Neuronal stem cell (in vitro differentiated cells): Measurements from ENCODE around the gene QRSL1. TPM values are rescaled to one million over a fixed set of nuclear protein-coding genes. Genes with fewer than 3 reads are reported as not detected.

Experiments
- small RNA-seq: library from polyadenylated mRNA; stranded (forward); fragments of <200 nt; extraction: miRNeasy Mini kit (QIAGEN cat#:217004); gene quantifications from one replicate; pipeline ENCODE3, GENCODE V24; 2013; ENCODE audit not compliant: insufficient read depth

The QRSL1 gene

Small RNAs within 50 kb of the gene (small RNA-seq; reads per million reads assigned to genes)
- gene RNU6-527P: not detected
